Measurements from ENCODE around the gene RNF41.

DNA sequence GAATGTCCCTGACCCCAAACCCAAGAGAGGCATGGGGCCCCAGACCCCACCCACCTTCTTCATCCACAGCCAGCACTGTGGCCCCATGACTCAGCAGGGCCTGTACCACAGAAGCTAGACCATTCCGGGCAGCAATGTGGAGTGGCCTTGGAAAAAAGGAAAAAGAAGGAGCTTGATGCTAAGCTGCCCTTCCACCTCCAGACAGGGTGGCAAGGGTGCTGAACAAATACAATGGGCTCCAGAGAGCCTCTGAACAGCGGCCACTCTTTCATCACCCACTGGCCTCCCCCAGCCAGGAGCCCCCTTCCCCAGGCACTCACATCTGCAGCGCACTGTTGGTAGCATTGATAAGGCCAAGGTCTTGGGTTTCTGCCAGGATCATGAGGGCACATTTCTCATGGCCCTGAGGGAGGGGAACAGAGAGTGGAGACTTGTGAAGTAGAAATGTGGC is 22.0 kb upstream of the RNF41 start:
- TF ChIP-seq CTCF (IDR thresholded peaks at IDR 0.05) (no peak), EZH2 (IDR thresholded peaks at IDR 0.05; ENCODE audit: borderline replicate concordance, insufficient read depth, low read depth, low read length, poor library complexity, severe bottlenecking) (no peak)
